Fibroblast of peridontal ligament (primary cell): ENCODE results near the gene PTAR1.

Source experiments
- DNase-seq: peaks from one replicate; pipeline ENCODE4 v3.0.0-alpha.2; 2010; ENCODE audit errors: extremely low read depth

PTAR1 gene

GRCh38 chr9:69674112-69674685 is 85.6 kb downstream of the PTAR1 start:
- peak; percentile 27 for DNase-seq

- peak; percentile 9 for DNase-seq
Observed at GRCh38 chr9:69673311-69673640, 86.5 kb downstream of the PTAR1 start.

GRCh38 chr9:69672596-69673310 is 87.1 kb downstream of the PTAR1 start:
- peak; percentile 84 for DNase-seq

DNA sequence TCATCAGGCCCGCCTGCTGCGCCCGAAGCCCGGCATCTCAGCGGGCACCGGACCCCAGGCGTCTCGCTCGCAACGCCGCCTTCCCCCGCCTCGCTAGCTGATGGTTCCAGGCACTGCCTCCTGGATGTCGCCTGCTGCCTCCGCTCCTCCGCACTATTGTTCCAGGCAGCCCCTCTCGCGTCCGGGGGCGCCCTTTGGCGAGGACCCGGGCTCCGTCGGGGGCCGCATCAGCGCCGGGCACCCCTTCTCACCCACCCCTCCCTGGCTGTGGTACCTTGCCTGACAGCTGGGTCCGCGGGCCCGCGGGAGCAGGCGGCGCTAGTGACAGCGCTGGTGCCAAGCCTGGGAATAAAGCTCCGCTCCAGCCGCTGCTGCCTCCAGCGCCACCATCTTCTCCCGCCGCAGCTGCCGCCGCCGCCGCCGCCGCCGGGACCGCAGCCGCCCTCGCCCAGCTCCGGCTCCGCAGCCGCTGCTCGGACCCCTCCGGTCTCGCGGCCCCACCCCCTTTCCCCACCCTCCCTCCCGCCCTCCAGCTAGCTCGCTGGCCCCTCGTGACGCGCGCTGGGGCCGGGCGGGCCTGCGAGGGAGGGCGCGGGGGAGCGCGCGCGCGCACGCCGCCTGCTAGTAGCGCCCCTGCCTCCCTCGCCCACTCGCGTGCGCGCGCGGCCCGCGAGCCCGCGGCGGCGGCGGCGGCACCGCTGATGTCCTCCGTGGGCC is 87.8 kb downstream of the PTAR1 start, which contains the start of gene APBA1:
Gene APBA1 (minus strand): TSS at position 493 of the 717 bp plus-strand sequence.
- DNase-seq = peak; percentile 46

GRCh38 chr9:69671311-69671878 is 88.4 kb downstream of the PTAR1 start:
- DNase-seq = no peak

DNA sequence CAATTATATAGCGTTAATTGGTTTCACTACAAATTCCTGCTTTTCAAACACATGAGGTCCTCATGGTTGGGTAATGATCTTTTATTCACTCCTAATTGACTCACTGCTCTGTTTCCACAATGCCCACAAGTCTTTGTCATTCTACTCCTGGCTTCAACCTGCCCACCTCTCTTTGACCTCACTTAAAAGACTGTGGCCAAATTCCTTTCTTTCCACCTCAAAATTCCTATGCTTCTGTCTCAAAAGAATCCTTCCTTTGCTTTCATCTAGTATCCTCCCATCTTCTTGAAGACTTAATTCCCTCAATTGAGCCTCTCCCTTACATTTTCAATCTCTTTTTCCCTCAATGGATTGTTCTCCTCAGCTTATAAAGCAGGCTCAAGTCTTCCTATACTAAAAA is 92.5 kb downstream of the PTAR1 start:
- no peak for DNase-seq

GRCh38 chr9:69660304-69660703 is 99.5 kb downstream of the PTAR1 start:
- DNase-seq = no peak
